ENCODE data around the gene NCF2. TPM values are rescaled to one million over a fixed set of nuclear protein-coding genes. Genes with fewer than 3 reads are reported as not detected.
A peak's percentile ranks its signal among the peaks of the same experiment; 100 is the strongest.

The NCF2 gene
- total RNA-seq, 1 donor from 2014 or later, result 144 TPM

- Histone ChIP-seq H3K36me3 (peaks cover under 1% of the 10 kb centered on the region), H3K27me3 (no peaks in the 10 kb centered on the region), H3K9me3 (no peaks in the 10 kb centered on the region), H3K4me1 (peaks cover 3% of the 10 kb centered on the region), H3K4me3 (no peak overlapping the region), H3K27ac (no peak overlapping the region)
- ATAC-seq (peak; percentile 74), DNase-seq (no peak)
- TF ChIP-seq, protein P1, sequence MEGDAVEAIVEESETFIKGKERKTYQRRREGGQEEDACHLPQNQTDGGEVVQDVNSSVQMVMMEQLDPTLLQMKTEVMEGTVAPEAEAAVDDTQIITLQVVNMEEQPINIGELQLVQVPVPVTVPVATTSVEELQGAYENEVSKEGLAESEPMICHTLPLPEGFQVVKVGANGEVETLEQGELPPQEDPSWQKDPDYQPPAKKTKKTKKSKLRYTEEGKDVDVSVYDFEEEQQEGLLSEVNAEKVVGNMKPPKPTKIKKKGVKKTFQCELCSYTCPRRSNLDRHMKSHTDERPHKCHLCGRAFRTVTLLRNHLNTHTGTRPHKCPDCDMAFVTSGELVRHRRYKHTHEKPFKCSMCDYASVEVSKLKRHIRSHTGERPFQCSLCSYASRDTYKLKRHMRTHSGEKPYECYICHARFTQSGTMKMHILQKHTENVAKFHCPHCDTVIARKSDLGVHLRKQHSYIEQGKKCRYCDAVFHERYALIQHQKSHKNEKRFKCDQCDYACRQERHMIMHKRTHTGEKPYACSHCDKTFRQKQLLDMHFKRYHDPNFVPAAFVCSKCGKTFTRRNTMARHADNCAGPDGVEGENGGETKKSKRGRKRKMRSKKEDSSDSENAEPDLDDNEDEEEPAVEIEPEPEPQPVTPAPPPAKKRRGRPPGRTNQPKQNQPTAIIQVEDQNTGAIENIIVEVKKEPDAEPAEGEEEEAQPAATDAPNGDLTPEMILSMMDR (IDR thresholded peaks at IDR 0.05), result no peak
- intact Hi-C loops (cut with DNase I), result no loop called here
Measured at GRCh38 chr1:183568176-183569021, 21.9 kb downstream of the NCF2 start.

- Histone ChIP-seq H3K27ac (peak overlapping the region; percentile 2), H3K9me3 (no peaks in the 10 kb centered on the region), H3K4me1 (peaks cover 3% of the 10 kb centered on the region), H3K4me3 (no peak overlapping the region), H3K36me3 (no peaks in the 10 kb centered on the region), H3K27me3 (no peaks in the 10 kb centered on the region)
- TF ChIP-seq, protein P1 (IDR thresholded peaks at IDR 0.05), result no peak
- intact Hi-C loops (cut with DNase I), result no loop called here
- DNase-seq (peak; percentile 81), ATAC-seq (peak; percentile 74)
Measured at GRCh38 chr1:183567584-183567983, 22.7 kb downstream of the NCF2 start.

GRCh38 chr1:183566026-183566425 is 24.2 kb downstream of the NCF2 start:
- H3K27me3 ChIP-seq, result no peaks in the 10 kb centered on the region
- no peak overlapping the region for H3K27ac ChIP-seq
- peaks cover 3% of the 10 kb centered on the region for H3K4me1 ChIP-seq
- intact Hi-C loops (cut with DNase I), result no loop called here
- ATAC-seq, result no peak
- no peaks in the 10 kb centered on the region for H3K9me3 ChIP-seq
- TF ChIP-seq, protein P1 (IDR thresholded peaks at IDR 0.05), result no peak
- H3K36me3 ChIP-seq, result no peaks in the 10 kb centered on the region
- no peak overlapping the region for H3K4me3 ChIP-seq
- no peak for DNase-seq

DNA sequence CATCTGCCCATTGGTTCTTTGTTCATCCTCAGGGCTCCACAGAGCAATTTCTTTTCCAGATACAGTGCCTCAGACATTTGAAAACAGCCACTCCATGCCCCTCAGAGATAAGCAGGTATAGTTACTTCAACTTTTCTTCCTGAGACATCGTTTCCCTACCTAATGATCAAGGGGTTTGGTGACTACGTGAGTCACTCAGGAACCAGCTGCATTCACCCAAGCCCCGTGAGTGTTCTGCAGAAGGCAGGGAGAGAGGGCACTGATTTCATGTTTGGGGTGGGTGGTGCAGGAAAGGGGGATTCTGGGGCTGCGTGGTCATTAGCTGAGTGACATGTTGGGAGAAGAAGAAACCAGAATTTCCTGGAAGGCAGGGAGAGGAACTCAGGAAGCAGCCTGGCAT is 25.0 kb downstream of the NCF2 start:
- TF ChIP-seq, protein P1 (IDR thresholded peaks at IDR 0.05), result no peak
- intact Hi-C loops (cut with DNase I), result no loop called here
- no peaks in the 10 kb centered on the region for H3K36me3 ChIP-seq
- H3K9me3 ChIP-seq, result no peaks in the 10 kb centered on the region
- peaks cover 3% of the 10 kb centered on the region for H3K4me1 ChIP-seq
- H3K4me3 ChIP-seq, result no peak overlapping the region
- ATAC-seq (no peak), DNase-seq (no peak)
- H3K27me3 ChIP-seq, result no peaks in the 10 kb centered on the region
- no peak overlapping the region for H3K27ac ChIP-seq

DNA sequence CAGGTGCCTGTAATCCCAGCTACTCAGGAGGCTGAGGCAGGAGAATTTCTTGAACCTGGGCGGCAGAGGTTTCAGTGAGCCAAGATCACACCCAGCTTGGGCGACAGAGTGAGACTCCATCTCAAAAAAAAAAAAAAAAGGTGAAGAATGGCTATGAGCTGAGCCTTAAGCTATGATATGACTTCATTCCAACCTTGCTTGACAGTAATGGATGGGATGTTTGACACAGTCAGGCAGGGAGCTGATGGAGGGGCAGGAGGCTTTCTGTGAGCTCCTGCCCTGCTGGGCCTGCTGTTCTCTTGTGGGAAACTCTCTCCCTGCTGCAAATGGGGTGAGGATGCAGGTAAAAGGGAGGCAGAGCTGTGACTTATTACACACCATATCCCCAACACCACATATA is 27.6 kb downstream of the NCF2 start:
- H3K27me3 ChIP-seq, result no peaks in the 10 kb centered on the region
- intact Hi-C loops (cut with DNase I), result no loop called here
- DNase-seq (no peak), ATAC-seq (no peak)
- H3K36me3 ChIP-seq, result peaks cover 22% of the 10 kb centered on the region
- H3K27ac ChIP-seq, result no peak overlapping the region
- H3K9me3 ChIP-seq, result no peaks in the 10 kb centered on the region
- H3K4me1 ChIP-seq, result peaks cover 3% of the 10 kb centered on the region
- TF ChIP-seq, protein P1 (IDR thresholded peaks at IDR 0.05), result no peak
- H3K4me3 ChIP-seq, result no peak overlapping the region

All from upper lobe of right lung (tissue), 1 donor.